Astrocyte (in vitro differentiated cells and primary cell): ENCODE measurements around the gene SNX8. TPM values are rescaled to one million over a fixed set of nuclear protein-coding genes. Genes with fewer than 3 reads are reported as not detected.

Experiments used
- DNase-seq: peaks from one replicate; pipeline ENCODE4 v3.0.0-alpha.2; 2010; ENCODE audit warnings: low read depth
- FAIRE-seq: peaks from 2 replicates; lab custom pipeline; 2011; peaks lifted over from hg19 to GRCh38; lab: Jason Lieb, UNC
- H2AFZ ChIP-seq: 2 replicates; pipeline ENCODE4 v1.6.0; 2012; ENCODE audit warnings: low read depth, low read length, inconsistent platforms
- H3K27ac ChIP-seq: 2 replicates; pipeline ENCODE4 v1.5.1; 2011; ENCODE audit warnings: low read depth, low read length, inconsistent platforms
- H3K27me3 ChIP-seq: 2 replicates; pipeline ENCODE4 v1.6.0; 2011; ENCODE audit warnings: low read length, inconsistent platforms; ENCODE audit not compliant: insufficient read depth
- H3K36me3 ChIP-seq: 2 replicates; pipeline ENCODE4 v1.5.1; 2011; ENCODE audit warnings: low read length, inconsistent platforms; ENCODE audit not compliant: insufficient read depth
- H3K4me1 ChIP-seq: 2 replicates; pipeline ENCODE4 v1.5.1; 2011; ENCODE audit warnings: low read length, inconsistent platforms; ENCODE audit not compliant: insufficient read depth
- H3K4me2 ChIP-seq: 2 replicates; pipeline ENCODE4 v1.6.0; 2012; ENCODE audit warnings: low read length, inconsistent platforms
- H3K4me3 ChIP-seq: 2 replicates; pipeline ENCODE4 v1.5.1; 2011; ENCODE audit warnings: low read depth, mild to moderate bottlenecking, low read length, inconsistent platforms; ENCODE audit not compliant: insufficient read depth
- H3K79me2 ChIP-seq: 2 replicates; pipeline ENCODE4 v1.6.0; 2012; ENCODE audit warnings: mild to moderate bottlenecking, low read length, inconsistent platforms; ENCODE audit not compliant: insufficient read depth
- H3K9ac ChIP-seq: 2 replicates; pipeline ENCODE4 v1.6.0; 2012; ENCODE audit warnings: mild to moderate bottlenecking, low read length, inconsistent platforms
- H3K9me3 ChIP-seq: 2 replicates; pipeline ENCODE4 v1.5.1; 2012; ENCODE audit warnings: low read depth, mild to moderate bottlenecking, low read length, inconsistent platforms; ENCODE audit not compliant: insufficient read depth
- H4K20me1 ChIP-seq: 2 replicates; pipeline ENCODE4 v1.6.0; 2012; ENCODE audit warnings: low read length, inconsistent platforms; ENCODE audit not compliant: insufficient read depth
- H3K27ac Mint-ChIP-seq: one replicate; pipeline ENCODE4 v1.8.0; 2021; ENCODE audit warnings: mild to moderate bottlenecking, mixed read lengths; ENCODE audit not compliant: unreplicated experiment
- H3K27me3 Mint-ChIP-seq: one replicate; pipeline ENCODE4 v1.8.0; 2021; ENCODE audit warnings: low read depth, mixed read lengths; ENCODE audit not compliant: unreplicated experiment
- H3K36me3 Mint-ChIP-seq: one replicate; pipeline ENCODE4 v1.8.0; 2021; ENCODE audit warnings: low read depth, mixed read lengths; ENCODE audit not compliant: unreplicated experiment
- H3K4me1 Mint-ChIP-seq: one replicate; pipeline ENCODE4 v1.8.0; 2021; ENCODE audit warnings: low read depth, mixed read lengths; ENCODE audit not compliant: unreplicated experiment
- H3K4me3 Mint-ChIP-seq: one replicate; pipeline ENCODE4 v1.8.0; 2021; ENCODE audit warnings: mild to moderate bottlenecking, moderate library complexity, mixed read lengths; ENCODE audit not compliant: unreplicated experiment
- H3K9me3 Mint-ChIP-seq: one replicate; pipeline ENCODE4 v1.8.0; 2021; ENCODE audit warnings: mild to moderate bottlenecking, mixed read lengths; ENCODE audit not compliant: unreplicated experiment
- CTCF ChIP-seq: IDR thresholded peaks from 2 replicates; pipeline ENCODE4 v1.5.1; 2011; ENCODE audit warnings: low read depth, mild to moderate bottlenecking, inconsistent platforms, low read length, moderate library complexity; ENCODE audit not compliant: insufficient read depth
- EZH2 ChIP-seq: IDR thresholded peaks from 2 replicates; pipeline ENCODE4 v1.6.1; 2012; ENCODE audit warnings: mild to moderate bottlenecking, low read length, inconsistent platforms; ENCODE audit not compliant: insufficient read depth
- microRNA-seq: library from miRNA; unstranded; fragments of <30 nt; microRNA quantifications from one replicate; pipeline ENCODE4 v1.2.0, GENCODE V29; 2020
- total RNA-seq: library from RNA; stranded (reverse); gene quantifications from 2 replicates; pipeline ENCODE4 v1.2.1, GENCODE V29; 2021

The SNX8 gene
- total RNA-seq, 1 donor from 2014 or later, result 28.9 TPM

GRCh38 chr7:2202901-2203765, 111.1 kb downstream of the SNX8 start:
- Histone ChIP-seq H3K27ac (no peak overlapping the region), H3K4me3 (no peak overlapping the region), H4K20me1 (peaks cover 25% of the 10 kb centered on the region), H3K79me2 (no peaks in the 10 kb centered on the region), H3K4me2 (no peak overlapping the region), H2AFZ (no peak overlapping the region), H3K9me3 (no peaks in the 10 kb centered on the region), H3K36me3 (peaks cover 3% of the 10 kb centered on the region), H3K4me1 (no peaks in the 10 kb centered on the region), H3K9ac (no peak overlapping the region), H3K27me3 (no peaks in the 10 kb centered on the region)
- Mint-ChIP-seq H3K27ac (peak overlapping the region; percentile 41), H3K4me1 (peaks cover 22% of the 10 kb centered on the region), H3K9me3 (no peaks in the 10 kb centered on the region), H3K27me3 (no peaks in the 10 kb centered on the region), H3K36me3 (peaks cover 20% of the 10 kb centered on the region), H3K4me3 (no peak overlapping the region)
- DNase-seq (no peak), FAIRE-seq (no peak)
- TF ChIP-seq CTCF (no peak), EZH2 (no peak)

- no peaks in the 10 kb centered on the region for H3K9me3 ChIP-seq
- Mint-ChIP-seq H3K9me3 (no peaks in the 10 kb centered on the region), H3K27ac (no peak overlapping the region), H3K27me3 (no peaks in the 10 kb centered on the region), H3K4me3 (no peak overlapping the region), H3K4me1 (peaks cover 22% of the 10 kb centered on the region), H3K36me3 (peaks cover 16% of the 10 kb centered on the region)
- no peaks in the 10 kb centered on the region for H3K4me1 ChIP-seq
- no peak overlapping the region for H3K4me2 ChIP-seq
- FAIRE-seq (no peak), DNase-seq (no peak)
- no peaks in the 10 kb centered on the region for H3K27me3 ChIP-seq
- no peak overlapping the region for H3K9ac ChIP-seq
- H3K79me2 ChIP-seq, result no peaks in the 10 kb centered on the region
- no peak for TF ChIP-seq CTCF
- no peak for TF ChIP-seq EZH2
- no peak overlapping the region for H3K27ac ChIP-seq
- no peaks in the 10 kb centered on the region for H3K36me3 ChIP-seq
- H3K4me3 ChIP-seq, result no peak overlapping the region
- peaks cover 25% of the 10 kb centered on the region for H4K20me1 ChIP-seq
- no peak overlapping the region for H2AFZ ChIP-seq
These were observed 111.9 kb downstream of the SNX8 start for GRCh38 chr7:2202361-2202761.

Small RNA genes within 50 kb of the gene (microRNA-seq; reads per million reads assigned to microRNA genes)
- 2.7 reads per million, percentile 3 among the genes with 10 or more reads in this experiment for gene MIR6836

Other genes with a start within 250 kb of the SNX8 start
- 32.3 and 32.5 TPM in 2 replicates for gene MAD1L1, start 81.5 kb downstream of the SNX8 start, total RNA-seq
- gene MRM2, start 72.2 kb downstream of the SNX8 start, total RNA-seq, result 22.5 and 22.6 TPM in 2 replicates
- 10.2 and 12.0 TPM in 2 replicates for gene NUDT1, start 72.2 kb downstream of the SNX8 start, total RNA-seq
- 198 and 213 TPM in 2 replicates for gene EIF3B, start 40.4 kb upstream of the SNX8 start, total RNA-seq
- 18.5 and 22.0 TPM in 2 replicates for gene CHST12, start 89.2 kb upstream of the SNX8 start, total RNA-seq
- gene GRIFIN, start 162.0 kb upstream of the SNX8 start, total RNA-seq, result not detected in 2 replicates
- 58.6 and 76.9 TPM in 2 replicates for gene LFNG, start 205.3 kb upstream of the SNX8 start, total RNA-seq
- gene BRAT1, start 241.1 kb upstream of the SNX8 start, total RNA-seq, result 18.7 and 19.7 TPM in 2 replicates
- 13.1 and 13.8 TPM in 2 replicates for gene IQCE, start 244.5 kb upstream of the SNX8 start, total RNA-seq